Activated naive CD4-positive, alpha-beta T cell (primary cell): ENCODE data around the gene FAM72A.
"Not testable (repeated sequence)": the region's sequence is repeated elsewhere in the genome, so short reads cannot be mapped to it uniquely, and the experiment has no call there.

Experiments
- DNase-seq, 4 experiments: peaks; one replicate each; lab custom pipeline; 2025; lab: John Stamatoyannopoulos, UW

FAM72A gene

GRCh38 chr1:206215600-206216392 is 13.2 kb upstream of the FAM72A start:
- not testable (repeated sequence) for DNase-seq

GRCh38 chr1:206210802-206211201 is 8.2 kb upstream of the FAM72A start:
- not testable (repeated sequence) for DNase-seq

GRCh38 chr1:206205569-206205968 is 2.9 kb upstream of the FAM72A start:
- not testable (repeated sequence) for DNase-seq

GRCh38 chr1:206204871-206205270 is 2.2 kb upstream of the FAM72A start:
- not testable (repeated sequence) for DNase-seq

- not testable (repeated sequence) for DNase-seq
These were observed 1.5 kb upstream of the FAM72A start for GRCh38 chr1:206204159-206204511.

GRCh38 chr1:206203364-206204158 is 922 bp upstream of the FAM72A start, which contains the start of gene SRGAP2:
Gene SRGAP2 (plus strand): TSS chr1:206203541. CDS start chr1:206205971, 2,430 bp downstream.
- not testable (repeated sequence) for DNase-seq

- not testable (repeated sequence) for DNase-seq
These were observed 5.8 kb downstream of the FAM72A start for GRCh38 chr1:206196748-206197424.

GRCh38 chr1:206195182-206195581 is 7.5 kb downstream of the FAM72A start:
- DNase-seq, result not testable (repeated sequence)

- not testable (repeated sequence) for DNase-seq
These were observed 15.8 kb downstream of the FAM72A start for GRCh38 chr1:206186826-206187225.

GRCh38 chr1:206185778-206186177 is 16.9 kb downstream of the FAM72A start:
- DNase-seq, result not testable (repeated sequence)

- DNase-seq, result not testable (repeated sequence)
These were observed 18.9 kb downstream of the FAM72A start for GRCh38 chr1:206183788-206184187.

- DNase-seq, result not testable (repeated sequence)
These were observed 20.0 kb downstream of the FAM72A start for GRCh38 chr1:206182368-206183317.

GRCh38 chr1:206179666-206180065 is 23.0 kb downstream of the FAM72A start:
- not testable (repeated sequence) for DNase-seq

GRCh38 chr1:206178061-206178989 is 24.3 kb downstream of the FAM72A start:
- not testable (repeated sequence) for DNase-seq

- not testable (repeated sequence) for DNase-seq
These were observed 26.5 kb downstream of the FAM72A start for GRCh38 chr1:206176114-206176502.

GRCh38 chr1:206175459-206176113 is 27.1 kb downstream of the FAM72A start:
- DNase-seq, result not testable (repeated sequence)

- not testable (repeated sequence) for DNase-seq
These were observed 28.3 kb downstream of the FAM72A start for GRCh38 chr1:206174182-206174868.

- not testable (repeated sequence) for DNase-seq
These were observed 29.4 kb downstream of the FAM72A start for GRCh38 chr1:206173110-206173719.
